ENCODE data around the gene CNTFR.

CNTFR gene

DNA sequence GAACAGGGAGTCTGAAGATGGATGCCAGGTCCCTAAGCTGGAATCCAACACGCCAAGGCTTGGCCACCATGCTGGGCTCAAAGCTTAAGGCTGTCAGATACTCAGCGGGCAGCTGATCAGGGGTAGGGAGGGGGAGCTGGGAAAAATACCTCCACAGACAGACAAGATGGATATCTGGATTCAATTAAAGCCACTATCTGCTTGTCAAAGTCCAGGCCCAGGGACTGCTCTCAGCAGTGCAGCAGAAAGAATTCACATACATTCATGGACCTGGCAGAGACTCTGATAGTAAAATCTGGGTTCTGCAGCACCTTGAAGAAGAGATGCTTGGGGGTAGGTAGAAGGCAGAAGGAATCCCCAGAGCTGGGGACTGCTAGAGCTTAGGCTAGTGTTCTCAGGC lies 25.6 kb upstream of the CNTFR start:
- no peak for DNase-seq (ENCODE audit: low read depth)

DNA sequence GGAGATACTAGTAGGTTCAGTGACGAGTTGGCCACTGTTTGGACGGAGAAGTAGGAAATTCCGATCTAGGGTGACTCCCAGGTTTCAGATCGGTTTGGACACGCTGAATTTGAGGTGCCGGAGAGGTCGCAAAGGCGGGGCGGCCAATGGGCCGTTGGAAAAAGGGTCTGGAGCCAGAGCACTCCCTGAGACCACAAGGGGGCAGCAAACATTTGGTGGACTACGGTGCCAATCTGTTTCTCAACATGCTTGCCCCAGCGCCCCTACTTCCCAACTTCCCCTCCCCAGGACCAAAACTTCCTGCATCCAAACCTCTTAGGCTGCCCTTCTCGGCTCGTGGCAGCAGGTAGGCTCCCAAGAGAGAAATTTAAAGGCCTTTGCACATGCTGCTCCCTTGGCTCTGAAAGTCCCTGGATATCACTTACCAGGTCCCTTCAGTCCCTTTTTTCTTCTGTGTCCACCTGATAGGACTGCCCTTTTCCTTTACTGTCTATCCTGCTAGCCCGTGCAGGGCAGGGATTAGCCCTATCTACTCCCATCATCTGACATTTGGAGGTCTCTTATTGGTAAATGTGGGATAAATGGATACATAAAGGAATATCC lies 23.4 kb upstream of the CNTFR start:
- peak; percentile 54 for DNase-seq (ENCODE audit: low read depth)

DNA sequence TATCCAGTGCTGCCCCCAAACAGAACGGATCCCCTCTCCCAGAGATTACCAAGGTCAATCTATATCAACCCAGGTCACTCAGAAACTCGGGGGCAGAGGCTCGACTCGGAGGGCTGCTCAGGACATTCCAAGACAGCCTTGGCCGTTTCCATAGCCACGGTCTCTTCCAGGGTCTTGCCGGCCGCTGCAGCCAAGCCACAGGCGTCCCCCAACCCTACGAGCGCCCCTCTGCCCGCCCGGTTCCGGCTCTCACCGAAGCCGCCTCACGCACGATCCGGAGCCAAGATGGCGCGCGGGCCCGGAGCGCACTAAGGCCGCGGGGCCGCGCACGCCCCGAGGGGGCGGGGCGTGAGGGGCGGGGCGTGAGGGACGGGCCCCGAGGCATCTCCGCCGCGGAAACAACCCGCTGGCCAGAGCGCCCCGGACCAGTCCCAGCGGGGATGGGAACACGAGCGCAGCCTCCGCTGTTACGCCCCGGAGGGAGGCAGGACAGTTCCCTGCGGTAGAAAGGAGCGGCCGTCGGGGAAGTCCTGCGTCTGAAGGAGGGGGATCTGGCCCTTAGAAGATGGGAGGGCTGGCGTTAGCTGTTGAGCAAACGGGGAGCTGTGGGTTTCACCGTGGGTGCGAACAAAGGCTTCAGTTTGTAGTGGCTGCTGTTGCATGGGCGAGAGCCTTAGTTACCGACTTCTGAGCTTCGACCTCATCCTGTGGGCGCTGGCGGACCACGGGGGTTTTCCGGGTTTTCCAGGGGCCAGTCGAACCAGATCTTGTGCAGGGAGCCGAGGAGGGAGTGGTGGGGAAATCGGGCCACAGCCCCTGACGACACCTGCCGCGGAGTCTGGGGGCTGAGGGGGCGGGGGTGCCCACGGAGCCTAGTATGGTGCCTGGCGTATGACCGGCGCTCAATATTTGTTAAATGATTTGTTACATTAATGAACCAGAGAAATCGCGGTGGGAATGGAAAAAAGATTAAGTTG lies 22.6 kb upstream of the CNTFR start, which contains the start of gene RPP25L:
RPP25L (minus strand) TSS at position 287 of the 977 bp plus-strand sequence. CDS start 801 bp downstream, outside the sequence.
- peak; percentile 74 for DNase-seq (ENCODE audit: low read depth)

DNA sequence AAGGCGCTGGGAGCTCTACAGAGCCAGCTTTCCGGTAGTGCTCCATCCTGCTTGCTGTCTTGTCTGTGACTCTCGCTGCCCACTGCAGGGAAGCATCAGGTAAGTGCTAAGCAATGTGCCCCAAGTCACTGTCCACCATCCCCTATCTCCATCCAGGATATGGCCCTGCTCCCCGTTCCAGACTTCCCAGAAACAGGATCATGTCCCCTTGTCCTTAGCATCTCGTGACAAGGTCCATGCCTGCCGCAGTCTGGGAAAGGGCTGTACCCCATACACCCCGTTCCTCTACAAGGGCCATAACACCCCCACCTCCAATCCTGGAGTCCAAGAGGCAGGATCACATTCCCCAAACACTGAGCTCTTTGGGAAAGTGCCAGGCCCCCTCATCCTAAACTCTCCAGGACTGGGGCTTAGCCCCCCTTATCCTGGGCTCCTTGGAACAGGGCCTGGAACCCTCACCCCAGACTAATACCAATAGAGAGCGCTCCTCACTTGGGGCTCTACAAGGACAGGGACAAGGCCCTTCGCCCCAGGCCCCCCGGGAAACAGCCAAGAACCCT lies 21.8 kb upstream of the CNTFR start:
- no peak for DNase-seq (ENCODE audit: low read depth)

DNA sequence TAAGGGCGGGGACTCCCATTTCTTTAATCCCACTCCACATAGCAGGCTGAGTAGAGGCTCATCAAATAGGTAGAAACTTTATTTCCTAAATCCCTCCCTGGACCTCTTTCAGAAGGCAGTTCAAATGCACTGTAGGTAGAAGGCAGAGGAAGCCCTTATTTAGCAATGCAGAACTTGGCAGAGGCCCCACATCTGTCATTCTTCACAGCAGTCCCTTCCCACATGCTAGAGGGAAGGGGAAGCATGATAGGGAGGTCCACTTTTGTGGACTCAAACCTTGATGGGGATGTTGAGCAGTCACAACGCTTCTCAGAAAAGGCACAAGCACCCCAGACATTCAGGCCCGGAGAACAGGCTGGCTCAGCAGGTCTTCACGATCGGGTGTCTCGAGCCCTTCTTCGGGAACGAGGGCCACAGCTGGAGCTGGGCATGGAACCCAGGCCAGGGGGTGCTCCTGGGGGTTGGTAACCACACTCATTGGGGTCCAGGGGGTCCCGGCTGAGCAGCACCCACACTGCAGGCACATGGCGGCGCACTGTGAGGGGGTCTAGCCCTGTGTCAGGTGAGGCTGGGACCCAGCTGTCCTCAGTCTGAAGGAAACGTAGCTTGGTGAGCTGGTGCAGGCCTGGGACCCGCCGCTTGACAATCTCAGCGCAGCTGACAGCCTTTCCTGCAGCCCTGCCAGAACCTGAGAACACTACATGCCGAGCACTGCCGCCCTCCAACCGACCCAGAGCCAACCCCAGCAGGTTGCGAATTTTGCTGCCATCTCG lies 21.1 kb upstream of the CNTFR start:
- no peak for DNase-seq (ENCODE audit: low read depth)

DNA sequence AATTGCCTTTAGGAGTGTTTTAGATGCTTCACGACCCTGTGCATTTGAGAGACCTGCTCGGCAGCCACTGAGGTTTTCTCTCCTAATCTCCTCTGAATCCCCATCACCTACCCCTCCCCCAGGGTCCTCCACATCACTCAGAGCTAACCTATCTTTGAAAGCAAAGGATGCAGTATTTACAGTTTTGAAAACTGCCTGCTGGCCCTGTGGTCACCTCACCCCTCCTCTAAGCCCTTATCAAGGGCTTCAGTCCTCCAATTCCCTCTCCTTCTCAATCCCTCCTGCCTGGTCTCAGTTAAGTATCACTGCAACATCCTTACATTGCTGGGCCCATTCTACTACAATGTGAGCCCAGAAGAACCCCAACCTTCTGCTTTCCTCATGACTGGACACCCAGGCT lies 17.8 kb upstream of the CNTFR start:
- DNase-seq (ENCODE audit: low read depth) = no peak

DNA sequence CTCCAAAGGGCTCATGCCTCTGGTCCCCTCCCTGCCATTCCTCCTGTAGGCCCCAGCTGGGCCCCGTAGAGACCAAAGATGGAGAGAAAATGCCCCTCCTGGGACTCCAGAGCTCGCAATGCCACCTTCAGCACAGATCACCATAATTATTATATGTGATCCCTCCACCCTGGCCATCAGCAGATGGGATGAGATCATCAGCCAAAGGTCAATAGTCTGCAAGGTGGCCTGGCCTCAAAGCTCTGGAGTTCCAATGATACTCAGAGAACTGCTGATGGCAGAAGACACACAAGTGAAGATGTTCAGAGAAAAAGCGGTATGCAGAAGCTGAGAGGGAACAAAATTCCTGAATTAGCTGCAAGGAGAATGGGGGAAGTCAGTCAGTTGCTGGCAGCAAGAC lies 17.4 kb upstream of the CNTFR start:
- DNase-seq (ENCODE audit: low read depth) = no peak

DNA sequence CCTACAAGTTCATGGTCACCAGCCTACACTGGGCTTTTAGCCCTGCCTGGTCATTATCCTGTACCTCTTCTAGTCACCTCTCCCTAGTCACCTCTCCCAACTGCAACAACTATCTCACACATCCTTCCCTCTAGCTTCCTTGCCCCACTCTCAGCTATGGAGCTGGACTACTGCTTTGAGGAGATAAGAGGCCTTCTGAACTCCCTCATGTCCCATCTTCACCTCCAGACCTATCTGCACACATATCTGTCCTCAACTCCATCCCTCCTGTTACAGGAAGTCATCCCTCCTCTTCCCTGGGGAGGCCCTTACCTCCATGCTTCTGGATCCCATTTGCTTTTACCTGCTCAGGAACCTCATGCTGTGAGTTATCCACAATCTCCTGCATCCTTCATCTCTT lies 16.7 kb upstream of the CNTFR start:
- no peak for DNase-seq (ENCODE audit: low read depth)

DNA sequence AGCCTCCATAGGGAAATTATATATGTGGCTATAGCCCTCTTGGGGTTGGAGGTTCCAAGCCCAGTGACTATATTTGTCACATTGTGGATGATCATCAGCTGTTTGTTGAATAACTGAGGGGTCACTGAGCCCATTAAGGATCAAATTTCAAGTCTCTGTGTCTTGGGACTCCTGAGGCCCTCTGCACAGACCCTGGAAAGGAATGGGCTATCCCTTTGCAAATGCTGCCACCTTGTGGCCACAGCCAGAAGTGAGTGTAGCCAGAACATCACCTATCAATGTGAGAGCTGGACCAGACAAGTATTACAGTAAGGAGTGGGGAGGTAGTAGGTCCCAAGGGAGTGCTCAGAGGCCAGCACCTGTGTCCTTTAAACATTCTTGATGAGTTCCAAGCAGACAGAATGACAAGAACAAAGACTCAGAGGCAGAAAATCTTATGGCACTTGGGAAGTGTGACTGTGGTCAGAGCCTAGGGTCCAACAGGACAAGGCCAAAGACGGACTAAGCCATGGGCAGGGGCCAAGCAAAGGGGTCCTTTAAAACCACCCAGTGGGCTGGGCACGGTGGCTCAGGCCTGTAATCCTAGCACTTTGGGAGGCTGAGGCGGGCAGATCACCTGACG lies 14.2 kb upstream of the CNTFR start:
- DNase-seq (ENCODE audit: low read depth) = peak; percentile 70

DNA sequence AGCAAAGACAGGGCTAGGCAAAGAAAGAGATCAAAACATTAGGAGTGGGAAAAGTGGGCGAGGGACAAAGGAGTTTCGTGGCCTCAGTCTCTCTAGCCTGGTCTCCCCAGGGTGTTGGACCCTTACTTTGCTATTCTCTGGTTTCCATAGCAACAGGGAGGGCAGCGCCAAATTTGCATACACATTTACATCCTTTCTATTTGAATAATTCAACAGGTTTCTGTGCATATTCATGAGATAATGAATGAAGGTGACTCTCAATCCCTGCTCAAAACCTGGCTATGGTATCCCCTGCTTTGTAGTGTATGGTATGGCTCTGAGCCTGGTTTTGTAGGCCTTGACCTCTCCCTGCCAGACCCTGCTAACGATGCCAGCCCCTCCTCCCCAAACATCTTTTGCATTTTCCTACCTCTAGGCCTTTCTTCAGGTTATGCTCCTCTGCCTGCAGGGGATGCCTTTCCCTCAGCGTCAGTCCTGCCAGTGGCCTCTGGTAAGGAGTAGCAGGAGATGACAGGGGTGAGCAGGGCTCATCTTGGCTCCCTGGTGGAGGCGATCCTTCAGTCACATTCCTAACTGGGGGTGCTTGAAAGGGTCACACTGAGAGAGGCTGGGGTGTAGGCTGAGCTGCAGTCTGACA lies 12.5 kb upstream of the CNTFR start:
- no peak for DNase-seq (ENCODE audit: low read depth)

DNA sequence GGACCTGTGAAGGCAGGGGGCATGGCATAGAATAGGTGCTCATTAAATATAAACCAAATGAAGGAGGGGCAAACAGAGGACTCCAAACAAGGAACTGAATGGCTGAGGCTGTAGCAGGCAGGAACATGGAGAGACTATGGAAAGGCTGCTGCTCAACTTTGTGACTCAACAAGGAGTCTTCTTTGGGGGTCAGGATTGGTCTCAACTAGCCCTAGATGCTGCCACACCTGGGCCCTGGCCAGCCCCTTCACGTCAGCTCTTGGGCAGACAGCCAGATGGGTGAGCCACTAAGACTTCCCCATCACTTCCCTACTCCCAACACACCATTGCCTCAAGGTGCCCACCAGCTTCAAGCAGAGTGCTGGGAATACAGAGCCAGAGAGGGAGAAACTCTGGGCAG lies 11.4 kb upstream of the CNTFR start:
- DNase-seq (ENCODE audit: low read depth) = no peak

DNA sequence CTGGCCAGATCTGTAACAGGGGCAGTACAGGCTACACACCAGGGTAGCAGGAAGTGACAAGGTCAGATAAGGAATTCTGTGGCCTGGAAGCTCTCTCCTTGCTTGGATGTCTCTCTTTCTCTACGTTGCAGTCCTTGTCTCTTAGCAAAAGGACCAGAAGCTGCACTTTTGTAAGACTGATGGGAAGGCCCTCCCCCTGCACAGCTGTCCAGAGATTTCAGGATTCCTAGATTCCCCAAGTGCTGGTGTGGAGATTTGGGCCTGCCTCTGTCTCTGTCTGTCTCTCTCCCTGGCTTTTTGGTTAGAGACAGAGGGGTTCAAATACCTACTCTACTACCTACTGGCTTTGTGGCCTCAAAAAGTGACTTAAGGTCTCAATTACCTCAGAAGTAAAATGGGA lies 10.0 kb upstream of the CNTFR start:
- DNase-seq (ENCODE audit: low read depth) = no peak

DNA sequence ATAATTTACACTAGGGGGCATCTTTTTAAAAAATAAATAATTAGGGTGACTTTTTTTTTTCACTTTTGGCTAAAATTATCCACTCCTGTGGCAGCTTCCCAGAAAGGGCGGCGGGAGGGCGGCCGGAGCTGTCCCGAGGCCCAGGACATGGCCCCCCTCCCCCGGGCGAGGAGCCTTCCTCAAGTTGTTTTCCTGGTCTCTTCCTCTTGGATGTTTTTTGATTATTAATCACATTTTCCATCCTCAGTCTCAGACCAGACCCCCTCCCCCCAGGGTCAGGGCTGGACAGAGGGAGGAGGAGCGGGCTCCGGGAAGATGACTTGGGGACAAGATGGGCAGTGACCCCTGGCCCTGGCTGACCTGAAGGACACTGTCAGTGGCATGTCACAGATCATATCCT lies 4.7 kb upstream of the CNTFR start:
- DNase-seq (ENCODE audit: low read depth) = no peak

DNA sequence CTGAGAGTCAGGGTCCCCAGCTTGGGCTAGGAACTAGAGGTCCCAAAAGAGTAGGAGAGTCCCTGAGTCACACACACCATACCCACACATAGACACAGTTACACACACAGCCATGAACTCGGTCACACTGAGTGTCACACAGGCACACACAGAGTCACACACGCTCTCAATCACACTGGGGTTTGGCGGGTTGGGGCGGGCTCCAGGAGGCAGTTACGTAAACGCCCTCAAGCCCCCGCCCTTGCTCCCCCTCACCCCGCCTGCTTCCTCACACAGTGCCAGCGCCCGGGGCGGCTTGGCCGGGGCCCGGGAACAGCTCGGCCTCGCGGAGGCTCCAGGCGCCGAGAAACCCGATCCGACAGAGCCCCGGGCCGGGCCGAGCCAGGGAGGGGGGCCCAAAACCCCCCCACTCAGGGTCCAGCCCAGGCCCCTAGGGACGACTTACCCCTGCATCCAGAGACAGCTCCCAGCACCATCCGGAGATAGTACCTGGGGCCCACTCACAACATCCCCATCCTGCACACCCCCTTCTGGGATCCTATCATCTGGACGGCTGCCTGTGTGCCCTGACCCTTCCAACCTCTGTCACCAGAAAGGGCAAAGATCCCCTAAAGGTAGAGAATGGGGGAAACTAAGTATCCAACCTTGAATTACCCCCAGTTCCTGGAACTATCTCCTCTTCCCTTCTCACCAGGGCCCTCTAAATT lies 3.5 kb upstream of the CNTFR start:
- DNase-seq (ENCODE audit: low read depth) = no peak

DNA sequence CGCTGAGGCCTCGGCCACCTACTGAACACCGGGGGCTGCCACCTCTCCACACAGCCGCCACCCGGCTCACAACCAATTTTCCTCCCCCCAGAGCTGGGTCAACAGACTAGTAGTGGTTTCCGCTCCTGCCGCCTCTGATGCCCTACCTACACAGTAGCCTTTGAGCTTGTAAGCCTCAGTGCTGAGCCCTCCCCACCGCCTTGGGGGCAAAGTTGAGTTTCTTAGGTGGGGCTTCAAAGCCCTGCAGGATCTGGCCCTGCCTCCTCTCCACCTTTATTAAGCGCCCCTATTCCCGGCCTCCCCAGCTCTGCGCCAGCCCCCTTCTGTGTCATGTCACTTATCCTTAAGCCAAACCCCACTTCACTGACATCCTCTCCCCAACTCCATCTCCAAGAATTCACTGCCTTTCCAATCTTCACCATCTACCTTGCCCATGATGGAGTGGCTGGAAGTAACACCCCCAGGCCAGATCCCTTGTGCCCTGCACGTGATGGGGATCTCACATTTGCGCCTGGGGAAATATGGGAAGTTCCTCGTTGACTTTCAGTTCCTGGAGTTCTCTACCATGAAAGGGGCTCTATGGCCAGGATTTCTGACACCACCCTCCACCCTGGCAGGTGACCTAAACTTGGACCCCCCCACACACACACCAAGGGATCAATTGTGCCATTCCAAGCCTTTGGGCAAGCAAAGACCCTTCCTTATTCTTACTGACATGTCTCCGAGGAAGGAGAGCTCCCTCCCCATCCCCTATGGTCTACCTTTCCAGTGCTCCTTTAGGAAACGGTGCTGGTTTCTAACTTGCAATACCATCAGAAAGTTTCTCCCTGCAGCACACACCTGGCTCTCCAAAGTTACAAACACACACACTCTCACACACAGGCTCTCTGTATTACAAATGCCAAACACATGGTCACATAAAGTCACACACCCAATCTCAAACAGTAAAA lies 2.7 kb upstream of the CNTFR start:
- DNase-seq (ENCODE audit: low read depth) = no peak

DNA sequence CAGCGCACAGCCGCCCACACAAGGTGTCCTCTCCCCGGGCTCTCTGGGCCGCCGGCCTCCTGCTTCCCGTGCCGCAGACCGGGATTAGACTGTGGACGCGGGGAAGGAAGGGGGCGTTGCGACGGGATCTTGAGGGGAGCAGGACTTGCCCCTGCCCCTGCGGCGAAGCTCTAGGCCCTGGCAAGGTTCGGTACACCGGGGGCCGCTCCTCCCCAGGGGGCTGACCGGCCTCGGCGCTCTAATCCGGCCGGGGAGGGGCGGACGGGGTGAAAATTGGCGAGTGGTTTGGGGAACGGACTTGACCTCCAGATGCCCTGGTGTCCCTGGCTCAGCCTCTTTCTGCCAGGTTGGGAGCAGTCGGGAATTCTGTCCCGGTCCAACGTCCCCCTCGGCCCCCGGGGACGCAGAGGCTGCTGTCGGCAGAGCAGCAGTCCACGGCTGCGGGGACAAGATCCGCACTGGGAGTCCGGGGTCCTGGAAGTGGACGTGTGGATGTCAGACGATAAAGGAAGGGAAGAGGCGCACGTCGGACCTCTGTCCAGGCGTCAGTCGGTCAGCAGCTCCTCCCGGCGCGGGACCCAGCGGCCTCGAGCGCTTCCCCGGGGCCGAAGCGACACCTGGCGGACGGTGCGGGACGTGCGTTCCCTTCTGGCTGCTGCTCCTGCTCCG lies 1.9 kb upstream of the CNTFR start:
- peak; percentile 59 for DNase-seq (ENCODE audit: low read depth)

DNA sequence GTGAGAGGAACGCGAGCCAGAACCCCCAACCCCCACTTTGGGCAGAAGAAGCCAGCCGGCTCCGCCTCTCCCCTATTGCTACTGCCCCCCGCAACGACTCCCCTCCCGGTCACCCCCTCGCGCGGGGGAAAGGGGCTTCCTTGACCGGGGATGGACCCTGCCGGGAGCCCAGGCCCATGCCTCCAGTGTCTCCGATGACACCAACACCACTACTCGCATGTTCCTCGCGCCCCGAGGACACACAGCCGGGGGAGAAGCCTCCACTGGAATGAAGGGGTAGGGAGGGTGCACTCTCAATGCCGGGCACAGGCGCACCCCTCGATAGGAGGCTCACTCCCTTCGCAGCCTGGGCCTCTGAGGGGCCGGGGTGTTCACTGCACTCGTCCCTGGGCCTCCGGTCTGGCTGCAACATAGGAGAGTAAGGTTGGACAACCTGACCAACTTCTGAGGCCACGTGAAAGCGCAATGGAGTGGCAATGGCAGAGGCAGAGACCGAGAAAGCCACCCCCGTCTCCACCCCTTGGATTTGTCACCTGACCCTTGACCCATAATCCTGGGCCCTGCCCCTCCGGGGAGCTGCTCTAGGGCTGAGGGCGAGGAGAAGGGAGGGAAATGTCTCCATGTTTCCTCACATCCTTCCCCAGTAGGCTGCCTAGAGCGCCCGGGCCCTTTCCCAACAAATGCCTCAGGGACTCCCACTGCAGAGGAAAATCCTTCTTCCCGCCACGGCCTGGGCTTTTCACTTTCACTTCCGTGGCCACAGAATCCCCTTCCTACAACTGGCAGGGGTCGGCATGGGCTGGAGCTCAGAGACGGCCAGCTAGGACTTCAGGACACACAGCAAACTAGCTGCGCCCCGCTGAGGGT lies 1.1 kb upstream of the CNTFR start:
- DNase-seq (ENCODE audit: low read depth) = no peak

All from stimulated activated CD4-positive, alpha-beta T cell treated with anti-CD3 and anti-CD28 coated beads, Interleukin-2, amount 100 ng/mL, for 4 hours (primary cell).